B cell (primary cell): ENCODE results near the gene EXOSC2. TPM values are rescaled to one million over a fixed set of nuclear protein-coding genes. Genes with fewer than 3 reads are reported as not detected.

Experiments used
- ATAC-seq: fragments of 200-7000 bp; cut with Tn5 transposase; one replicate; pipeline ENCODE4 v1.10.0; 2021; ENCODE audit warnings: low read depth, mild to moderate bottlenecking, moderate number of reproducible peaks, moderate library complexity
- CTCF ChIA-PET: fragments of 350-600 bp; sonication (Branson Sonifier 250); formaldehyde crosslinking; loops from one replicate; lab custom pipeline; 2021; ENCODE audit warnings: antibody characterized with exemption, inconsistent platforms; lab: Charles Lee
- POLR2A ChIA-PET: fragments of 350-600 bp; sonication (Branson Sonifier 250); formaldehyde crosslinking; loops from one replicate; lab custom pipeline; 2021; ENCODE audit warnings: antibody characterized with exemption; lab: Charles Lee
- DNase-seq: peaks from one replicate; pipeline ENCODE4 v3.0.0; 2013
- H2AFZ ChIP-seq: 2 replicates; pipeline ENCODE4 v1.6.1; 2012; ENCODE audit warnings: mild to moderate bottlenecking, low read depth, low read length; ENCODE audit not compliant: insufficient read depth, poor library complexity, severe bottlenecking
- H3K27ac ChIP-seq, 2 donors: 1 replicate in 1 of 2; 2 replicates in 1 of 2; pipeline ENCODE4 v1.5.1; 2012 to 2013; ENCODE audit warnings: low read length in 2 of 2, mild to moderate bottlenecking in 2 of 2, moderate library complexity in 1 of 2
- H3K27me3 ChIP-seq, 4 experiments: fragments of 200-600 bp in 1 of 4; sonication (generic) in 1 of 4; replicated peaks in 1 of 4; 1 replicate in 2 of 4; 2 replicates in 2 of 4; pipeline versions ENCODE4 v1.6.1 to v1.7.0; 2013 to 2016; ENCODE audit warnings: low read length in 3 of 4, mild to moderate bottlenecking in 2 of 4, mixed read lengths in 1 of 4, moderate library complexity in 1 of 4; ENCODE audit not compliant: insufficient read depth in 4 of 4, control insufficient read depth in 3 of 4; ENCODE audit errors: control extremely low read depth in 1 of 4
- H3K36me3 ChIP-seq, 2 experiments: replicated peaks in 1 of 2; 1 replicate in 1 of 2; 2 replicates in 1 of 2; pipeline versions ENCODE4 v1.6.1 to v1.7.1; 2013; ENCODE audit warnings: low read length in 1 of 2; ENCODE audit not compliant: insufficient read depth in 2 of 2, control insufficient read depth in 1 of 2; ENCODE audit errors: control extremely low read depth in 1 of 2, extremely low read depth in 1 of 2
- H3K4me1 ChIP-seq, 2 donors: fragments of 200-600 bp in 1 of 2; sonication (generic) in 1 of 2; 1 replicate in 1 of 2; 2 replicates in 1 of 2; pipeline versions ENCODE4 v1.5.1 to v1.6.1; 2013 to 2017; ENCODE audit warnings: low read length in 2 of 2; ENCODE audit not compliant: control insufficient read depth in 2 of 2, insufficient read depth in 2 of 2
- H3K4me2 ChIP-seq: replicated peaks from 2 replicates; pipeline ENCODE3; 2012; ENCODE audit warnings: mild to moderate bottlenecking, low read depth, low read length; ENCODE audit not compliant: poor library complexity, severe bottlenecking
- H3K4me3 ChIP-seq, 5 experiments: fragments of 200-600 bp in 1 of 5; sonication (generic) in 1 of 5; 1 replicate in 3 of 5; 2 replicates in 2 of 5; pipeline versions ENCODE4 v1.5.1 to v1.7.0; 2011 to 2016; ENCODE audit warnings: low read length in 4 of 5, mild to moderate bottlenecking in 4 of 5, low read depth in 2 of 5, control low read depth in 1 of 5, moderate library complexity in 1 of 5; ENCODE audit not compliant: insufficient read depth in 1 of 5; ENCODE audit errors: control extremely low read depth in 1 of 5, extremely low read depth in 1 of 5
- H3K79me2 ChIP-seq: fragments of 200-600 bp; sonication (generic); one replicate; pipeline ENCODE4 v1.6.0; 2016; ENCODE audit warnings: low read length; ENCODE audit not compliant: control insufficient read depth, insufficient read depth
- H3K9ac ChIP-seq: fragments of 200-600 bp; sonication (generic); 2 replicates; pipeline ENCODE4 v1.6.1; 2017; ENCODE audit warnings: mild to moderate bottlenecking, low read length, moderate library complexity
- H3K9me3 ChIP-seq, 3 donors: one replicate each; pipeline versions ENCODE4 v1.6.1 to v1.7.1; 2013; ENCODE audit warnings: low read length in 2 of 3; ENCODE audit not compliant: control insufficient read depth in 2 of 3, insufficient read depth in 1 of 3; ENCODE audit errors: control extremely low read depth in 1 of 3
- H4K20me1 ChIP-seq: 2 replicates; pipeline ENCODE4 v1.6.0; 2012; ENCODE audit warnings: mild to moderate bottlenecking, low read length; ENCODE audit not compliant: insufficient read depth, control insufficient read depth, poor library complexity, severe bottlenecking
- H3K27ac Mint-ChIP-seq: one replicate; pipeline ENCODE4 v1.8.0; 2021; ENCODE audit warnings: mixed read lengths
- H3K27me3 Mint-ChIP-seq: one replicate; pipeline ENCODE4 v1.8.0; 2021; ENCODE audit warnings: mixed read lengths
- H3K4me1 Mint-ChIP-seq: one replicate; pipeline ENCODE4 v1.8.0; 2021; ENCODE audit warnings: mixed read lengths
- H3K4me3 Mint-ChIP-seq: one replicate; pipeline ENCODE4 v1.8.0; 2021; ENCODE audit warnings: mixed read lengths
- H3K9me3 Mint-ChIP-seq: one replicate; pipeline ENCODE4 v1.8.0; 2022; ENCODE audit warnings: mixed read lengths; ENCODE audit not compliant: insufficient read depth
- EZH2 ChIP-seq: IDR thresholded peaks from 2 replicates; pipeline ENCODE4 v1.6.1; 2012; ENCODE audit warnings: borderline replicate concordance, low read depth, mild to moderate bottlenecking, moderate library complexity, low read length; ENCODE audit not compliant: insufficient read depth, poor library complexity, severe bottlenecking
- WGBS: methylation state at CpG from one replicate; pipeline ENCODE4 v1.1.5; 2013; ENCODE audit warnings: missing lambda C conversion rate; ENCODE audit not compliant: insufficient coverage; 5-methylcytosine and 5-hydroxymethylcytosine counted together
- intact Hi-C: fragments of 100-400 bp; cut with micrococcal nuclease; formaldehyde crosslinking; loops from one replicate; pipeline ENCODE4 v1.10.0; 2022
- polyA plus RNA-seq: library from polyadenylated mRNA; depleted of rRNA; stranded (reverse); fragments of >200 nt; gene quantifications from 2 replicates; pipeline ENCODE4 v1.2.3, GENCODE V29; 2012
- total RNA-seq, 2 donors: library from RNA; stranded (reverse); fragments of 120-200 nt in 1 of 2; gene quantifications; 1 replicate in 1 of 2; 2 replicates in 1 of 2; pipeline versions ENCODE4 v1.2.3 to v1.2.4, GENCODE V29; 2013 to 2022
- TF ChIP-seq, protein P1 (sequence below): fragments of 200-600 bp; IDR thresholded peaks from one replicate; pipeline ENCODE4 v1.8.0; 2022; ENCODE audit warnings: antibody characterized with exemption, mild to moderate bottlenecking

The EXOSC2 gene
- total and polyA plus RNA-seq, 2 donors (not counting 1 experiment from before 2014, with no cell fraction given) = 31.5 to 53.3 TPM

DNA sequence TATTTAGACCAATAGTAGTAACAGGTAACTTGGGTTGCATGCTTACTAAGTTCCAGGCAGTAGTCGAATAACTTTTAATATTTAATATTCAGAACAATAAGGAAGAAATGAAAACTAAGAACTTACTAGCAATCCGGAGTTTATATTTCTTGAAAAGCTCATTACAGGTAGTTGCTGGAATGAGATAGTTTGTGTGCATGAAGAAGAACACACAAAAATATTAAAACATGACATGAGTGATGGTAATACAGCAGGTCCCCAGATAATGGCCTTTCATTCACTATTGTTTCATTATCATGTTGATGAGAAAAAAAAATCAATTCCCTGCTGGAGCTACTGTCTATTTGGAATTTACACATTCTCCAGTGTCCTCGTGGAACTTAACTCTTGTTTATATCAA, 44.7 kb downstream of the EXOSC2 start:
- no peak for TF ChIP-seq EZH2
- TF ChIP-seq, protein P1, sequence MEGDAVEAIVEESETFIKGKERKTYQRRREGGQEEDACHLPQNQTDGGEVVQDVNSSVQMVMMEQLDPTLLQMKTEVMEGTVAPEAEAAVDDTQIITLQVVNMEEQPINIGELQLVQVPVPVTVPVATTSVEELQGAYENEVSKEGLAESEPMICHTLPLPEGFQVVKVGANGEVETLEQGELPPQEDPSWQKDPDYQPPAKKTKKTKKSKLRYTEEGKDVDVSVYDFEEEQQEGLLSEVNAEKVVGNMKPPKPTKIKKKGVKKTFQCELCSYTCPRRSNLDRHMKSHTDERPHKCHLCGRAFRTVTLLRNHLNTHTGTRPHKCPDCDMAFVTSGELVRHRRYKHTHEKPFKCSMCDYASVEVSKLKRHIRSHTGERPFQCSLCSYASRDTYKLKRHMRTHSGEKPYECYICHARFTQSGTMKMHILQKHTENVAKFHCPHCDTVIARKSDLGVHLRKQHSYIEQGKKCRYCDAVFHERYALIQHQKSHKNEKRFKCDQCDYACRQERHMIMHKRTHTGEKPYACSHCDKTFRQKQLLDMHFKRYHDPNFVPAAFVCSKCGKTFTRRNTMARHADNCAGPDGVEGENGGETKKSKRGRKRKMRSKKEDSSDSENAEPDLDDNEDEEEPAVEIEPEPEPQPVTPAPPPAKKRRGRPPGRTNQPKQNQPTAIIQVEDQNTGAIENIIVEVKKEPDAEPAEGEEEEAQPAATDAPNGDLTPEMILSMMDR = no peak
- Histone ChIP-seq H3K4me3 (no peak overlapping the region), H3K36me3 (no peaks in the 10 kb centered on the region), H3K79me2 (peaks cover 63% of the 10 kb centered on the region), H3K27me3 (no peaks in the 10 kb centered on the region), H3K9me3 (no peaks in the 10 kb centered on the region), H3K4me2 (no peak overlapping the region), H3K27ac (no peak overlapping the region), H3K9ac (no peak overlapping the region), H3K4me1 (no peaks in the 10 kb centered on the region), H2AFZ (no peak overlapping the region), H4K20me1 (peaks cover 23% of the 10 kb centered on the region)
- Mint-ChIP-seq H3K4me3 (no peak overlapping the region), H3K4me1 (peaks cover 3% of the 10 kb centered on the region), H3K27me3 (no peaks in the 10 kb centered on the region), H3K9me3 (no peaks in the 10 kb centered on the region), H3K27ac (no peak overlapping the region)
- ChIA-PET CTCF (interaction anchor here (0.6 kb wide), 1 partner anchor 1229 kb away, joined by 6 read pairs; no protein-coding TSS in a partner anchor), POLR2A (no interaction called here)
- DNase-seq (no peak), ATAC-seq (no peak)
- no CpG with 5 or more reads among the region's 3 CpGs for WGBS
- intact Hi-C loops = no loop called here

DNA sequence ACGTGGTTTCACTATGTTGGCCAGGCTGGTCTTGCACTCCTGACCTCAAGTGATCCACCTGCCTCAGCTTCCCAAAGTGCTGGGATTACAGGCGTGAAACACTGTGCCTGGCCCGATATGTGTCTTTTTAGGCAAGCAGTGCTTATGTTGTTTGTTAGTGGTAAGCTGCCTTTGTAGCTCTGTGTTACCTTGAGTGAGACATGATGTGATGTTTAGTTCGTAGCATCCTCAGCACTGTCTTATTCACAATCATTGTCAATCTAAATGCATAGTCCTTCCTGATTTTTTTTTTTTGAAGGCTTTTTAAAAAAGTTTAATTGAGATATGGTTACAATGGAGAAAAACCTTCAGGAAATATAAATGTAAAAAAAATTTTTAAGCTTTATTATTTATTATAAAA, 45.5 kb downstream of the EXOSC2 start:
- intact Hi-C loops = no loop called here
- WGBS = 100% methylated on average over 1 of the region's 4 CpGs
- peaks cover 3% of the 10 kb centered on the region for H3K4me1 Mint-ChIP-seq
- H3K9me3 ChIP-seq = no peaks in the 10 kb centered on the region
- H3K27me3 Mint-ChIP-seq = no peaks in the 10 kb centered on the region
- no peak for ATAC-seq
- TF ChIP-seq EZH2 = no peak
- TF ChIP-seq, protein P1 = no peak
- no peaks in the 10 kb centered on the region for H3K4me1 ChIP-seq
- DNase-seq = no peak
- no peak overlapping the region for H3K4me3 Mint-ChIP-seq
- no peak overlapping the region for H2AFZ ChIP-seq
- no peak overlapping the region for H3K27ac Mint-ChIP-seq
- H3K9me3 Mint-ChIP-seq = no peaks in the 10 kb centered on the region
- H3K4me2 ChIP-seq = no peak overlapping the region
- H3K4me3 ChIP-seq = no peak overlapping the region
- ChIA-PET POLR2A (interaction anchor here (0.7 kb wide), 1 partner anchor 21 kb away, joined by 3 read pairs; no protein-coding TSS in a partner anchor), CTCF (no interaction called here)
- H3K27me3 ChIP-seq = no peaks in the 10 kb centered on the region
- H3K79me2 ChIP-seq = peaks cover 71% of the 10 kb centered on the region
- H3K36me3 ChIP-seq = no peaks in the 10 kb centered on the region
- H3K9ac ChIP-seq = no peak overlapping the region
- no peak overlapping the region for H3K27ac ChIP-seq
- peaks cover 27% of the 10 kb centered on the region for H4K20me1 ChIP-seq
